GM10266 (cell line): ENCODE measurements around the gene PITPNB.

Experiments used
- DNase-seq: peaks from one replicate; pipeline ENCODE4 v3.0.0; 2012; ENCODE audit errors: extremely low spot score
- TF ChIP-seq, protein P1 (sequence below): IDR thresholded peaks from 2 replicates; pipeline ENCODE4 v1.5.1; 2012; ENCODE audit warnings: mild to moderate bottlenecking, low read depth; ENCODE audit not compliant: control insufficient read depth, insufficient read depth; ENCODE audit errors: missing control alignments

The PITPNB gene

DNA sequence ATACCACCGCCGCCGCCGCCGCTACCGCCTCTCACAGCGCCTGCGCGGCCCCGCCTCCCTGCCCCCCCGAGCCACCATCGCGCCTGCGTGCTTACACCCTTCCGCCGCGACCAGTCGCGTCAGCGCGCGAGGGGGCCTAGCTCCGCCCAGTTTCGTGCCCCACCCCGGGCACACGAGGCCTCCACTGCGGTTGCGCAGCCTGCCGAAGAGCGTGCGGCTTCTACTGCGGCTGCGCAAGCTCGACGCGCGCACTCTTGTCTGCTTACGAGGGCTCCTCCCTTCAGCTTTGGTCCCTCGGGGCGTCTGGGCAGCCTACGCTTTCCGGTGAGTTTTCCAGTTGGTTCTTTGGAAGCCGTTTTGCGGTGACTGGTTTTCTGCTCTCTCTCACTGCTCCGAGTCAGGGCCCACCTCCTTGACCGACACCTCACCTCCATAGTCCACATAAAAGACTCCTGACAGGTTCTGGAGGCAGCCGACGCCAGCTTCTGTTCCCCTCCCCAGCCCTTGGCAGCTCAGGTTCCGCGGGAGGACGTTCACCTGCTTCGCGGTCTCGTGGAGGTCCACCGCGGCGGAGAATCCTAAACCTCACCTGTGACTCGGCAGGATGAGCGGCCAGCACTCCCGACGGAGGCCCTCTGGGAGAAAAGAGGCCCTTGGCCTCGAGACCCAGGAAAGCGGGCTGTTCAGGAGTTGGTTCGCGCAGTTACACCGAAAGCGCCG is at the start of gene PITPNB:
TSS of gene PITPNB (minus strand) at position 35 of the 720 bp plus-strand sequence. CDS start 65 bp downstream, outside the sequence.
- TF ChIP-seq, protein P1, sequence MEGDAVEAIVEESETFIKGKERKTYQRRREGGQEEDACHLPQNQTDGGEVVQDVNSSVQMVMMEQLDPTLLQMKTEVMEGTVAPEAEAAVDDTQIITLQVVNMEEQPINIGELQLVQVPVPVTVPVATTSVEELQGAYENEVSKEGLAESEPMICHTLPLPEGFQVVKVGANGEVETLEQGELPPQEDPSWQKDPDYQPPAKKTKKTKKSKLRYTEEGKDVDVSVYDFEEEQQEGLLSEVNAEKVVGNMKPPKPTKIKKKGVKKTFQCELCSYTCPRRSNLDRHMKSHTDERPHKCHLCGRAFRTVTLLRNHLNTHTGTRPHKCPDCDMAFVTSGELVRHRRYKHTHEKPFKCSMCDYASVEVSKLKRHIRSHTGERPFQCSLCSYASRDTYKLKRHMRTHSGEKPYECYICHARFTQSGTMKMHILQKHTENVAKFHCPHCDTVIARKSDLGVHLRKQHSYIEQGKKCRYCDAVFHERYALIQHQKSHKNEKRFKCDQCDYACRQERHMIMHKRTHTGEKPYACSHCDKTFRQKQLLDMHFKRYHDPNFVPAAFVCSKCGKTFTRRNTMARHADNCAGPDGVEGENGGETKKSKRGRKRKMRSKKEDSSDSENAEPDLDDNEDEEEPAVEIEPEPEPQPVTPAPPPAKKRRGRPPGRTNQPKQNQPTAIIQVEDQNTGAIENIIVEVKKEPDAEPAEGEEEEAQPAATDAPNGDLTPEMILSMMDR = no peak
- peak; percentile 99 for DNase-seq

DNA sequence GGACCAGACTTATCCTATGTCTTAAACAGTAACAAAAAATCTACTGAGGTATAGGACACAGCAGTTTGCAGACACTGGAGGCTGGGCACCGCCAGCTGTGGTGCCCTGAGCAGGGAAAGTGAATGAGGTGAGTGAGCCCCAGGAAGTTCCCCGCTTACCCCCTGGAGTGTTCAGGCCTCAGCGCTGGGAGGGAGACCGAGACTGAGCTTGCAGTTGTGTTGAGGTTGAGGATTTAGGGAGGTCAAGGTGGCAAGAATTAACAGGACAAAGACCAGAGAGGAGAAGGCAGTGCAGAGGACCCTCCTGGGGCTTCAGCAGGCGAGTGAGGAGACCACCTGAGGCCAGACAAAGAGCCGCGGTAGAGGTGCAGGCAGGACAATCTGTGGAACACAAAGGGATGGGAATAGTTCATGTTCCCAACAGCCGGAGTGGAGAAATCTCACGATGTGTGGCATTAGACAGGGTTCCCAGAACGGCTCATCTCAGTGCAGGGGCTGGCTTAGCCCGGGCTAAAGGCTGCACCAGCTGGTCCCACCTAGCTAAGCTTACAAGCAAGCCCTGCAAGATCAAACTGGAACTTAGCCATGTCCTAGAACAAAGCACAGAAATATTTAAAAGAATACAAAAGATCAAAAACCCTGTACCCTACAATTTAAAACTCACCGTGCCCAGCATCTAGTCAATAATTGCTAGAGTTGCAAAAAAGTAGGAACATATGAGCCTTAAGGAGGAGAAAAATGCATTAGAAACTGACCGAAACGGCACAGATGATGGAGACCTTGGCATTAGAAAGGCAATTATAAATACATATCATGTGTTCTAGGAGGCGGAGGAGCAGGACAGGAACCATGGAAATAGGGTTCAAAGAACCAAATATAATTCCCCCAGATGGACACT is 47.4 kb upstream of the PITPNB start:
- no peak for DNase-seq
- TF ChIP-seq, protein P1 = no peak

DNA sequence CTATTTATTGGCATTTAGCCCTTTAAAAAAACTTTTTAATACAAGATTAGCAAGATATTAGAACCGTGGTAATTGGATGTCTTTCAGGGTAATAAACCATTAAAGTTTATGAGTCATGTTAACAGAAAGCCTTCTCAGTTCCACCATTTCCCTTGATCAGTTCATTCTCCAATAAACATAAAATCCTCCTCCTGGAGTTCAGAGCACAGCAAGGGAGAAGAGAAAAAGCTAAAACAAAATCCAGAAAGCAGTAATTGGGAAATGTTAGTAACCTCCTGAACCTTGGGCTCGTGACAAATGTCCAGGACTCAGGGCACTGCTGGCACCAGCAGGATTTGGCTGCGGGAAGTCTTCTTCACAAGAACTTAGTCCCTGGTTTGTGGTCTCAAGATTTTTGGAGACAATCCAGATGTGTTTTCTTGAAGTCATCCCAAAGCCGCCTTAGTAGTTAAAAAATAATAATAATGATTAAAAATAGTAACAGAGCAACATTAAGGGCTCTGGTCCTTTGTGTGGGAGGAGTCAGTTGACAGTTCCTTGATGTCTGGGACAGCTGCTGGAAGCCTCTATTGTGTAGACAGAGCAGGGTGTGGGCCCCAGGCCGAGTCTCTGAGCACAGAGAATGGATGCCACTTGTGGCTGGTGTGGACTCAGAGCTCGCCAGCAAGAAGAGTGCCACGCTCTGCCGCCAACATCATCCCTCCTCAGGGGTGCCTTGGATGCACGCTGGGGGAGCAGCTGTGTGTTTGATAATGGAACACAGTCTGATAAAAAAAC is 43.4 kb upstream of the PITPNB start:
- TF ChIP-seq, protein P1 = no peak
- DNase-seq = no peak

DNA sequence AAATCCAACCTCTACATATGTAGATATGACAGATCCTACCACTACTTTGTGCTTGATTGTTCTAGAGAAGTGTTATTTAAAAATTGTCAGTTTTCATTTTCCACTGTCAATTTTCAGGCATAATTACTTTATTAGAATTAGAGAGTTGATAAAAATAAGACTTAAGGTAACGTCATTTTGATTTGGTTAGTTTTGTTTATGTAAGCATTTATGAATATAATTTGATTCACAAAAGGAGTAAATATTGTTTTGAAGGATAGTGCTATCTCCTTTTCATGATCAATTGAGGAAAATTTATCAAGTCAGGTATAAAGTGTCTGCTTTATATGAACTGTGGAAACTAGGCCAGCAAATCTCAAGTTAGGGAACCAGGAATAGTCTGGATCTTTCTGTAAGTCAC is 42.6 kb upstream of the PITPNB start:
- TF ChIP-seq, protein P1 = no peak
- no peak for DNase-seq

DNA sequence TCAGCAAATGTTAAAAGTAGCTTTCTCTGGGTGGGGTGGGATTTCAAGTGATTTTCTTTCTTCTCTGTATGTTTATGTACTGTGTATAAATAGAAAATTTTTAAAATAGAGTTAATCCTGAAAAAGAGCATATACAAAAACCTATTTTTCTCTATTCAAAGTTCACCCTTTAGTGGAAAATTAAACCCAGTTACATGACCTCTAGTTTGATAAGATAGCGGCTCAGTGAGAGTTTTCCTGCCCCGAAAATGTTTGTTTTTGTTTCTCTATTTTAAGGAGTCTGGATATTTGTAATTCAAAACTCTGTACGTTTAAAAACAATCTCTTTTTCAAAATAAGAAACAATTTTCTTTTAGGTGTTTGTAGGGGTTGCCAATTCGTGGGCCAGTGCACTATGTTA is 42.1 kb upstream of the PITPNB start:
- DNase-seq = no peak
- TF ChIP-seq, protein P1 = no peak

DNA sequence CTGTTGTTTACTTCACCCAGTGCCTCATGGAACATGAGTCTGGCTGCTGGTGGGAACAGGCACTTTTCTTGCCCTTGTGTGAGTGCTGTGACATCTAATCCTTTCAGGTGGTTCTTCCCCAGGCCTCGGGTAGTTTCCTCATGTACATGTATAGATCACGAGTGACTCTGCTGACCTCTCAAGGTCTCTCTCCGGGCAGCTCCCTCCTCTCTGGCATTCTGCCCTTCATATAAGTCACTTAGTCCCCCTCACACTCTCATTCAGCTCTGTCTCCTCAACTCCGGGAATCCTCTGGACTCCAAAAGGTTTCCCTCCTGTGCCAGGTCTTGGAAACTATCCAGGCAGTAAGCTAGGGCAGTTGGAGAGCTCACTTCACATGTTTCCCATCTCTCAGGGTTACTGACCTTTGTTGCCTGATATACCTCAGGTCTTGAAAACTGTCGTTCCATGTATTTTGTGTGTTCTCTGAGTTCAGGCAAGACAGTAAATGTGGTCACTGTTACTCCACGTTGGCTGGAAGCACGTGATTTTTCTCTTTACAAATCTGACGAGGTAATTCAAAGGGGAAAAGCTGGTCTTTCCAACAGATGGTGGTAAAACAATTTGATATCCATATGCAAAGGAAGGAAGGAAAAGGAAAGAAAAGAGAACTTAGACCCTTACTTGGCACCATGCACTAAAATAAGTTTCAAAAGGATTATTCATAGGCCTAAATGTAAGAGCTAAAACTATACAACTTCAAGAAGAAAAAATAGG is 40.5 kb upstream of the PITPNB start:
- DNase-seq = no peak
- TF ChIP-seq, protein P1 = no peak
